ENCODE data around the gene SP140L.
"Not testable (repeated sequence)": the region's sequence is repeated elsewhere in the genome, so short reads cannot be mapped to it uniquely, and the experiment has no call there.

SP140L gene
- 53.0 to 70.6 reads per million in 2 donors for total RNA-seq

DNA sequence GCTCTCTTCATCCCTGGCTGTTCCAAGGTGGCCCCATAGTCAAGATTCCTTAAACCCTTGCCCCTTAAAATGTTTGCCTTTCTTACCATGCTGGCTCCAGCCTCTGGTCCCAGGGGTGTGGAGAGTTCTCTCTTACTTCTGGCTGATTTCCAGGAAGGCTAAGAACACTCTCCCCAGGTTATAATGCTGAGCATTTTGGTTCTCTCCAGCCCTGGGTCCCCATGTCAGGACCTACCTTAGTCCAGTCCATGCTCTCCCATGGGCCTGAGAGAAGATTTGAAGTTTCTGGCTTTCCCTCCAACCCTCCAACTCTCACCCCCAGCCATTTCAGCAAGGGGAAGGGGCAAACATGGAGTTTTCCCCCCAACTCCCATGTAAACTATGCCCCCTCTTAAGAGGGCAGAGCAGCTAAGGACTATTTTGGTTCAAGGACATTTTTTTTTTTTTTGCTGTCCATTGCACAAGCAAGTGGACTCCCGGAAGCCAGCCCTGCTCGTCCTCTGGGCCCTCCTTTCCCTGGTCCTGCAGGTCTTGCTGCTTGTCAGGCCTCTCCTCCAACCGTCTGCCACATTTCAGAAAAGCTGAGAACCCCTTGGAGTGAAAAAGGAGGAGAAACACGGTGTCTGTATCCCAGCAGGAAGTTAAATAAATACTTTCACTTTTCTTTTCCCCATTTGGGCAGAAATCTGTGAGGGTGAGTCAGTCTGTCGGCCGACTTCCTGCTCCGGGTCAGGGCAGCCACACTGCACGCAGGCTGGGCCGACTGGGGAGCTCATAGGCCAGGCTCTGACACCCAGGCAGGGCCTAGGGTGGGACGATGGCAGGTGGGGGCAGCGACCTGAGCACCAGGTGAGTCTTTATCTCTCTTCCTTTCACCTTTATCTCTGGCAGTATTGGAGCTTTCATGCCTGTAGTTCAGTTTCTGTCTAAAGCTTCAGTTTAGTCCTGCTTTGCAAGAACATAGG lies at the start of gene SP140L:
TSS of gene SP140L (plus strand) at position 741 of the 965 bp plus-strand sequence. CDS start at position 818, 77 bp downstream.
- DNase-seq = peak; percentile 49 to 94 (median 71)

DNA sequence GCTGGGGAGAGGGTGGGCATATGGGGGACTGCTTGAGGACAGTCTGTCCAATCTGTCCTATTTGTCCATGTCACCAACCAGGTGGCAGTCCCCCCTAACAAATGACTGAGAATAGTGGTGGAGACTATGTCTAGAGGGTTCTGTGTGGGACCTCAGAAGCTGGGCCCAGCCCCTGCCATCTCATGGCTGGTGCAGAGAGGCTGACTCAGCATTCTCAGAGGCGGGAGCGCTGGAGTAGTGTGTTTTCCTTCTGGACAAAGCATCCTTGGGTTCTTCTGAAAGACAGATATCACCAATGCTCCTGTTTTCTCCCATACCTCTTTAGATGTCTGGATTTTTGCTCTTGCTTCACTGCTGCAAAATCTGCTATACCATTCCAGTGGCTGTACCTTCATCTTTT lies 44.1 kb upstream of the SP140L start:
- no peak for DNase-seq

GRCh38 chr2:230286048-230286447 lies 40.9 kb upstream of the SP140L start:
- no peak for DNase-seq

GRCh38 chr2:230289311-230289710 lies 37.7 kb upstream of the SP140L start:
- peak in 1 of 5 experiments; percentile 22 for DNase-seq

DNA sequence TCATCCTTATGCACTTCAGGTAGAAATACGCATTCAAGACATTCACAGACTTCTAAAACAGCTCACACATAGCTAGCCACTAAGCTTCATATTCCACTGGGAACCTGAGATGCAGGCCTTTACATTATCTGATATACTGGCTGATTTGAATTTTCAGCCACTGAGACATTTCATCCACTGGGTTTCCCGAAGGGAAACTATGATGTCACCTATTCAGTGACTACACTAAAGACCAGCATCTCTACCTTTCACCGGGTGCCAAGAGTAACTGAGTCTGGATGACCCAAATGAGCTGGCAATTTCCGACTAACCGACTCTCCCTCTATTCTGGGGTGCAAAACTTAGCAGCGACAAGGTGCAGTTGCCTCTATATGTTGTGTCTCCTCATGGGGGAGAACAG lies 31.8 kb upstream of the SP140L start:
- no peak for DNase-seq

GRCh38 chr2:230296917-230297316 lies 30.1 kb upstream of the SP140L start:
- DNase-seq = peak in 1 of 5 experiments; percentile 39

- DNase-seq = no peak
These were observed 27.4 kb upstream of the SP140L start for GRCh38 chr2:230299618-230300017.

DNA sequence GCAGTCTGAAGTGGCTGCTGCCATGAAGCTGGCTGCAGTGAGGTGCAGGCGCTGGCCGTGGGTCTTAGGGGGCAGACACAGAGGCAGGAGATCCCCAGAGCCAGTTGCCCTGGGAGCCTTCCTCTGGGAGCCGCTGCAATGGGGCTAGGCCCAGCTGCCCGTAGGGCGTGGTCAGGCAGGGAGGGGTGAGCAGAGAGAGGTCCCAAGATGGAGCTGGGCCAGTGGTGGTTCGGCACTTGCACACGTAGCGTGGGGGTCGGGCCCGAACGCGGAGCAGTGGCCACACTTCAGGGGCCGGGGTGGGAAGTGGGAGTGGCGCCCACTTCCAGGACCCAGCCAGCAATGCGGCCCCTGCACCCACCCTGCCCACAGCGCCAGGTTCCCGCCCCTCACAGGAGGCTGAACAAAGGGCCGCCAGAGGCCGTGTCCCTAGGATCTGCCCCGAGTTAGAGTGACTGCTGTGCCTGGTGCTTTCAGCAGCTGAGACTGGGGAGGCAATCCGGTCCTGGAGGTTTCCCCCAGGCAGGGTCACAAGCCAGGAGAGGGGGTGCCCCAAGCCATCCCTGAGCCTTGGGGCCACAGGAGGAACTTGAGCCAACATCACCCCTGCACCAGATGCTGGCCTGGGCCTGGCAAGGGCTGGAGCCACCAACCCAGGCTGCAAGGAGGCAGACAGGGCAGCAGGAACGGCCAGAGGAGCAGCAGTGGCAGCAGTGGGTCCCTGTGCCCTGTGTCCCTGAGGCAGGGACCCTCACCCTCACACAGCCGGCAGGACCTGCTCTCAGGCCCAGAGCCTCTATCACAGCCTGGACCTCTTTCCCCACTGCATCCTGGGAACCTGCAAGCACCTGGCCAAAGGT lies 21.3 kb upstream of the SP140L start:
- no peak for DNase-seq

- DNase-seq = no peak
These were observed 20.5 kb upstream of the SP140L start for GRCh38 chr2:230306474-230306873.

DNA sequence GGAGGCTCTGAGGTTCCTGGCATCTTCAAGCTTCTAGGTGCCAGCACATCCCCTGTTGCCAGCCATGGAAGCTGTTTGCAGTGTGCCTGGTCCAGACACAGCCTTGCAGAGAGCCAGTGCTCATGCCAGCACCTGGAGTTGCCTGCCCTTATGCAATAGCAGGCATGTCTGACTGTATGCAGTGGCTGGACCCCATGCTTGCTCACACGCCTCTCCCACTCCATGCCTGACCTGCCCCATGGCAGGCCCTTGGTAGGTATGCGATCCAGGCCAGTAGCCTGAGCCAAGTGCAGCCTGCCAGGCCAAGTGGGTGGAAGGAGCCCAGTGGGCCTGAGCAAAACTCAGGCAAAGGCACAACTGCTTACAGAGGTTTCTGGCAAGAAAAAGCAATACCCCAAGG lies 19.5 kb upstream of the SP140L start:
- no peak for DNase-seq

- no peak for DNase-seq
These were observed 18.5 kb upstream of the SP140L start for GRCh38 chr2:230308402-230309000.

DNA sequence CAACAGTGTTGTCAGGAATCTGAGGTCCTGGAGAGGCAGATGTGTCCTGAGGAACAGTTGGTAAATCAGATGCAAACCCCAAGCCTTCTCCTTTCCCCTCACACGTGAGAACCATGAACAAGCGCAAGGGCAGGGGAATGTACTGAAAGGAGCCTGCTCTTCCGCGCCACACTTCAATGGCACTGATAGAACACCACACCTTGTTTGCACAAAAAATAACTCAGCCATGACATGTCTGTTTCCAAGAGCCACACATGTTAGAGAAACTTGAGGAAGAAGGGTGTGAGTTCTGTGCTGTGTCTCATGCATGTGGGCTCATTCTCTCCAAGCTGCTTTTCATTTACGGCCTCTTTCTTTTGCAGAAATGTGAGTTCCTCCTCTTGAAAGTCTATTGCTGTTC lies 16.2 kb upstream of the SP140L start:
- DNase-seq = not testable (repeated sequence)

GRCh38 chr2:230311634-230312033 lies 15.4 kb upstream of the SP140L start:
- not testable (repeated sequence) for DNase-seq

DNA sequence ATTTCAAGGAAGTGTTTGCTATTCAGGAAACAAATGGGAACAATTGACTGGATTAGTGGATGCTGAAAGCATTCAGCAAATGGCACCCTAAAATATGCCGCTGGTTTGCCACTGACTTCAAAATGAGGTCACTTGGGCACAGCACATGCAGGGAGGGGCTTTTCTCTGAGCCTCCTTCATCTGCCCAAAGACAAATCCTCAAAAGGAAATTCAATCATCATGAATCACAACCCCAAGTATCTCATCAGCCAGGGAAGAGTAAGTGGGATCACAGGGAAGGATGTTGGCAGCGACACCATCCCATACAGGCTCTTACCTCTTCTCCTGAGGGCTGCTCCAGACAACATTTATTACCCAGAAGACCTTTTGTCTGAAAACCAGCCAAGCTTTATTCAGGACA lies 14.4 kb upstream of the SP140L start:
- no peak for DNase-seq

- no peak for DNase-seq
These were observed 9.6 kb upstream of the SP140L start for GRCh38 chr2:230317366-230317765.

DNA sequence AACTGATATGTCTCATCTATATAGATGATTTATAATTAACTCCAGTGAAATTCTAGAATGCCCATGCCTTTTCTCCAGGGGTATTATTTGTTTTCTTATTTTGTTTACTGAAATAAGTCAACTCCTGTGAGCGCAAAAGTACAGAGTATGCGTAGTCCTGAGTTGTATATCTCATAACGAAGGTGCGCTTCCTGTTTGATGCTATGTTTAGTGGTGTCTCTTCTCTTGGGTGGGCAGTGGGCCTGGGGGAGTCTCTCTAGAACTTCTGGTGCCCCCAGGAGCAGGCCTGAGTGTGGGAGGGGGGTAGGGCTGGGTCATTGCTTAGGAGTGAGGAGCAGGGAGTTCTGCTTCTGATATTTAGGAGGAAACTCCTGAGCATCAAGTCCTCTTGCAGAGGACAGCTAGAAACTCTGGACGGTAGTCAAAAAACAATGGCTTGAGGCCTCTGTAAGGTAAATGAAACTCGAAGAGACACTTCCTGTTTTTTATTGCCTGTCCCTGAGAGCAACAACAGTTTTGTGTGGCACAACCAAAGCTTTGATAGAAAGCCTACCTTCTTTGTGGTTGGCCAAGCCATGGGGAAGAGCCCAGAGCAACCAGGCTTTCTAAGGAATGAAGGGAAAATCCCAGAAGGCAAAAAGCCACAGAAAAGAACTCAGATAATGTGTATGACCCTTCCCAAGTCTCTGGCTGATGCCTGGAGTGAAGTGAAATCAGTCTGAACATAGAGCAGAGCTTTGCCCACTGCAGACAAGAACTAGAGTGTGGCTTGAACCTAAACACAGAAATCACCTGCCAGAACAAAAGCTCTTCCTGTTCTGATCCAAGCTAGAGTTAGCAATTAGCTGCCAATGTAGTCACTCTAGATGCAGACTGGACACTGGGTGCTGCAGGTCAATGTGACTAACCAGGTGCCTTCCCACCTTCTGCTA lies 8.5 kb upstream of the SP140L start:
- peak in 2 of 5 experiments; percentile 6 to 58 for DNase-seq

DNA sequence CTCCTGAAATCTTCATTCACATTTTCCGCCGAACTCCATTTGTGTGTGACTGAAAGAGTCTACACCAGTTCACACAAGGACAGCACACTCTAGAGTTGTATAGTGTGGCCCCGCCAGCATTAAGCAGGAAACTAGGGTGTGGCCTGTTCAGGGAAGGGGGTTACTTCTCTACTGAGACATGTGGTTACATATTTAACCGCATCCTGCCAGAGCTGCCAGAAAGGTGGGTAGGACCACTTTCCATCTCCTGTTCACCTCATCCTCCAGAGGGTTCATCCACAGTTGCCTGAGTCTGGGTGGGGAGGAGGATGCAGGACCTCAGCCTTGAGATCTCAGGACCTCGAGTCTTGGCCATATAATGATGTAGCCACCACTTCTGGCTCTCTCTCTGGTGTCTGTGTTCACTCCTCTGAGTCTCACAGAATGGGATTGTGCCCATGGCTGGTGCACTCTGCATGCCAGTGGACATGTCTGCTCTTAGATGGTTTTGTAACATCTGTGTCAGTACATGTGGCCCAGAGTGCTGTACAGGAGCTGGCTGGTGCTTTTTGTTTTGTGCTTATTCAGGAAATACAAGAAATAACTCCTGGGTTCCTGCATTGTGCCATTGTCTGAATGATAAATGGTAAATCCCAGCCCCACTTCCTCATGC lies 7.7 kb upstream of the SP140L start:
- peak in 3 of 5 experiments; percentile 44 to 98 (median 84) for DNase-seq

DNA sequence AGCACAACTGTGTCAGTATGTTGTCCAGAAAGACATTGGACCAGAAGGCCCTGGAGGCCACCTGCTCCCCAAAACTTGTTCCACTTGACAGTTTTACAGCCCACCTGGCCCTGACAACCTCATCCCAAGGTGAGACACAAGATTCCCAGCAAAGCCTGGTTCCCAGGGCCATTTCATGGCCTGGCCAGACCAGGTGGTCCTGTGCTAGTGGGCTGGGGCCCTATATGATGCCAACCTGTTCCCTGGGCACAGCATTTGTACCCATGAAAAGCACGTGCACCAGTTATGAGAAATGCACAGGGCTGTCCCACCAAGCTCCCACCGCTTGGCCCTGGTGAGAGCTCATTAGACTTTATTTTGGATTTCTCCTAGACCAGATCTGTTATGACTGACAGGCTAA lies 6.0 kb upstream of the SP140L start:
- no peak for DNase-seq

GRCh38 chr2:230322561-230323384 lies 4.2 kb upstream of the SP140L start:
- DNase-seq = no peak

All from T-helper 2 cell (primary cell).